D721Med (cell line): ENCODE measurements around the gene C2orf42.

Source experiments
- DNase-seq: peaks from one replicate; pipeline ENCODE4 v3.0.0; 2011; ENCODE audit warnings: low spot score; ENCODE audit not compliant: insufficient read length
- FAIRE-seq: peaks from 2 replicates; lab custom pipeline; 2011; peaks lifted over from hg19 to GRCh38; lab: Jason Lieb, UNC
- TF ChIP-seq, protein P1 (sequence below): IDR thresholded peaks from 2 replicates; pipeline ENCODE4 v1.5.1; 2012; ENCODE audit warnings: mild to moderate bottlenecking, control low read depth; ENCODE audit not compliant: insufficient read depth; ENCODE audit errors: missing control alignments

Gene C2orf42

DNA sequence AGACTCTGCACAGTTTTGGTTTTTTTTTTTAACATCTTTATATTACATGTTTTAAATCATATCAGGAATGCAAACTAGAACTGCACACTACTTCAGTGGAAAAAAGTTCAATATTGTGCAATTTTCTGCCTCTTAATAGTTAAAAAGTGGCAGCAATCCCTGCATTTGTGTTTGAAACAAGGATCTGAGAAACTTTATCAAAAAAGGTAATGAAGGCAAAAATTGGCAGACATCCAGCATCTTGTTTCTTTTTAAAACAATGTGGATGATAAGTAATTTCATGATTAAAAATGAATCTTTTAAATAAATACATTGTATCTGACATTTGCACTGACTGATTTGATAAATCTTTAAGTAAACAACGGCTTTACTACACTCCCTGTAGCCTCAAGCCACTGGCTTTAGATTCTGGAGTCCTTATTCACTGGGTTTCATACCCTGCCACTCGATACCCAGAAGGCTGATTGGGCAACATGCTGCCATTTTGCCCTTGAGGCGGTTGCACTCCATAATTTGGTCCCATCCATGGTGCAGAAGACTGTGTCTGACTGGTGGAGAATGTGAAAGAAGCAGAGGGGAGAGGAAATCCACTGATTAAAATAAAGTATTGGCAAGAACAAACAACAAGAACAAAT is 21.6 kb upstream of the C2orf42 start:
- TF ChIP-seq, protein P1, sequence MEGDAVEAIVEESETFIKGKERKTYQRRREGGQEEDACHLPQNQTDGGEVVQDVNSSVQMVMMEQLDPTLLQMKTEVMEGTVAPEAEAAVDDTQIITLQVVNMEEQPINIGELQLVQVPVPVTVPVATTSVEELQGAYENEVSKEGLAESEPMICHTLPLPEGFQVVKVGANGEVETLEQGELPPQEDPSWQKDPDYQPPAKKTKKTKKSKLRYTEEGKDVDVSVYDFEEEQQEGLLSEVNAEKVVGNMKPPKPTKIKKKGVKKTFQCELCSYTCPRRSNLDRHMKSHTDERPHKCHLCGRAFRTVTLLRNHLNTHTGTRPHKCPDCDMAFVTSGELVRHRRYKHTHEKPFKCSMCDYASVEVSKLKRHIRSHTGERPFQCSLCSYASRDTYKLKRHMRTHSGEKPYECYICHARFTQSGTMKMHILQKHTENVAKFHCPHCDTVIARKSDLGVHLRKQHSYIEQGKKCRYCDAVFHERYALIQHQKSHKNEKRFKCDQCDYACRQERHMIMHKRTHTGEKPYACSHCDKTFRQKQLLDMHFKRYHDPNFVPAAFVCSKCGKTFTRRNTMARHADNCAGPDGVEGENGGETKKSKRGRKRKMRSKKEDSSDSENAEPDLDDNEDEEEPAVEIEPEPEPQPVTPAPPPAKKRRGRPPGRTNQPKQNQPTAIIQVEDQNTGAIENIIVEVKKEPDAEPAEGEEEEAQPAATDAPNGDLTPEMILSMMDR, result no peak
- DNase-seq (no peak), FAIRE-seq (no peak)

DNA sequence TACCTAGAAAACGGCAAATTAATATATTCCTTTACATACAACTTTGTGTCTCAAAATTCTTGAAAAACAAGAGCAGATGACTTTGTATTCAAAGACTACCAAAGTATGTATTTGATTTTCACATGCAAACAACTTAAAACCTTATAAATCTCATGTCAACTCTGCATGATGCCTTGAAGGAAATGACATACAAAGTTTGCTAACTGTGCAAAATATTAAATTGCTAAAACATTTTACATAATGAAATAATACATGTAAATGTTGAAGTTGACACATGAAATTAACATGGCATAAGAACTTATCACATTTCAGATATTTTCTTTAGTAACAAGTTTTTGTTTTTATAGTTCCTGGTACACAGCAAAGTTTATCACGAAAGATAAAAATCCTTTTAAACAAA is 20.8 kb upstream of the C2orf42 start:
- no peak for DNase-seq

DNA sequence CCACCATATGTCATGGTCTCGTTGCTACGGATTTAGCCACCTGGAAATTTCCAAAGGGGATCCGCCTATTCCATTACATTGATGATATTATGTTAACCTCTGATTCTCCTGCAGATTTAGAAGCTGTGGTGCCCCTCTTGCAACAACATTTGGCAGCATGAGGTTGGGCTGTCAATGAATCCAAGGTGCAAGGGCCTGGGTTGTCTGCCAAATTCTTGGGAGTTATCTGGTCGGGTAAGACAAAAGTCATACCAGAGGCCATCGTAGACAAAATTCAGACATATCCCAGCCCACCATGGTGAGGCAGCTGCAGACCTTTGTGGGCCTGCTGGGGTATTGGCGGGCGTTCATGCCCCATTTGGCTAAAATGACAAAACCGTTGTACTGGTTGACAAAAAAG is 13.6 kb upstream of the C2orf42 start:
- DNase-seq (no peak), FAIRE-seq (no peak)
- TF ChIP-seq, protein P1, result no peak

More for the DNA sequence above, 20.8 kb upstream of the C2orf42 start:
- FAIRE-seq, result no peak
- TF ChIP-seq, protein P1, result no peak

DNA sequence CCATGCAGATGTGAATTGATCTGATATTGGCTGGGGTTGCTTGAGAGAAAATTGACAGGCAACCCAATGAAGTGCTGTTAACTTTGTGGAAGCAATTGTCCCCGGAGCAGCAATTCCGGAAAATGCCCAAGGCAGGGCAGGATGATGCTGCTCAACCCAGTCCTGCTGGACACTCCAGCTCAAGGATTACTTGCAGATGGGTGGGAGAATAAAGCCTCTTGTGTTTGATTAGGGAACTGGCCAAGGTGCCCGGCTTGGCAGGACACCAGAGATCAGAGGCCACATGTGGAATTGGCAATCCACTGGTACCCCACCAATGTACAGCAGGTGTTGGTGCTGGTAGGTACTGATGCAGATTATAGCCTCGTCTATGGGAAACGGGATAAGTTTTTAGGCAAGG is 12.3 kb upstream of the C2orf42 start:
- DNase-seq (no peak), FAIRE-seq (no peak)
- TF ChIP-seq, protein P1, result no peak

- FAIRE-seq (no peak), DNase-seq (no peak)
- TF ChIP-seq, protein P1, result no peak
Observed at GRCh38 chr2:70202236-70202806, 11.5 kb upstream of the C2orf42 start.

GRCh38 chr2:70201831-70202230 is 11.0 kb upstream of the C2orf42 start:
- DNase-seq (no peak), FAIRE-seq (no peak)
- TF ChIP-seq, protein P1, result no peak

GRCh38 chr2:70201225-70201768 is 10.5 kb upstream of the C2orf42 start:
- no peak for FAIRE-seq
- TF ChIP-seq, protein P1, result no peak
- no peak for DNase-seq
